ENCODE results near the gene SASH1.
A peak's percentile ranks its signal among the peaks of the same experiment; 100 is the strongest.
"Not testable (repeated sequence)": the region's sequence is repeated elsewhere in the genome, so short reads cannot be mapped to it uniquely, and the experiment has no call there.

SASH1 gene

DNA sequence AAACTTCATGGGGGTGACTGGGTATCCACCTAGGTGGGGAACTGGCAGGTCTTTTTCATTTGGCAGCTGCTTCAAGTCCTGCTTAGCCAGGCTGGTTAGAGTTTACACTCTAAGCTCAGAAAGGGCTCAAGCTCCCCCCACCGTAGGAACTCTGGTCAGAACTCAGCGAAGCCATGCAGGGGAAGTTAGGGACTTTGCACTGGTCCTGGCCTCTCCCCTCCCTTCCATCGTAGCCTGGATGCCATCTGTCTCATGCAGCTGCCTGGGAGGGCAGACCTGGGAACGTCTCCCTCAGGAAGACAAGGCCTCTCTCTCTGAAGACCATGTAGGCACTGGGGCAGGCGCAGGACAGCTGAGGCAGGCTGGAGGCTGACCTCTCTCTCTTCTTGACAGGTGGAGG is 220.4 kb downstream of the SASH1 start:
- no peak for DNase-seq

DNA sequence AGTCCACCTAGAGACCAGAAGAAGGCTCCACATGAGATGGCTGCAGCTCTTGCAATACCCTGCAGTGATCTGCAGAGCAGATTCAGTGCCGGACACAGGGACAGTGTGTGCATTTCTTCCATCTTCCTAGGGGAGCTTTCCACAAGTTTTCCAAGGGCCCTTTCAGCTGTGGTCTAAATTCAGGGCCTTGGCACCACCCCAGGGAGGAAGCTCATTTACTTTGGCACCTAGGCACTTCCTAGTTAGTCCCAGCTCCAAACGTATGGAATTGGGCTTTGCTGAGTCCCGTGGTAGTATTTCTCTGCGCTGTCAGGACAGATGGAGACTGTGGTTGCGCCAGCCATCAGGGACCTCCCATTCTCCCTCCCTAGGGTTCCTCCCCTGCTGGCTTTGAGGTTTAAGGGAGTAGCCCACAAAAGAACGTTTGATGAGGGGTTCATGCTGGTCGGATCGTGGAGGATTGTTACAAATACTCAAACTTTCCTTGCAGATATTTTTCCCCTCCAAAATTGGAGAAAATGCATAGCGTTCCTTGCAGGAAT is 221.9 kb downstream of the SASH1 start:
- no peak for DNase-seq

DNA sequence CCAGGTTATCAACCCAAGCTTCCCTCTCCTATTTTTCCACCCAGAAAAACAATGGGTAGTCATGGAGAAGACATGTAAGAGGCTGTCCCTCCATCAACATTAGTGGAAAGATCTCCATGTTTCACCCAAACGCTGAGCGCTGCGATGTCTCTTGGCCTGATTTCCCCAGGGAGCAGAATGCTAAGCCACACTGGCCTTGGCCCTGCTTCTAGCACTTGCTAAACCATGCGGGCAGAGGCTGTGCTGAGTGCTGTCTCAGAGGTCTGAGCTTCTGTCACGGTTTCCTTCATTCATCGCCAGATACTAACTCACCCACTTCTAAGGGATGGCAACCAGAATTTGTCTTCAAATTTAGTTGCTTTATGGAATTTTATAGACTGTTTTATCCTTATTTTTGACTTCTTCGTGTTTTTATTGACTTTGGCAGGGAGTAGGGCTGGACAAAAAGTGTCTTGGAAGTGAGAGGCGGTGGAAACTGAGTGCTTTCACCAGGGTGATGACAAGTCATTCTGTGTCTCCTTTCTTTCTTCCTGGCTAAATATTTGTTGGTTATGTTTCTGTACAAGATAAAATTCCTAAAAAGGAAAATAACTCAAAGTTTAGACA is 222.8 kb downstream of the SASH1 start:
- no peak for DNase-seq

DNA sequence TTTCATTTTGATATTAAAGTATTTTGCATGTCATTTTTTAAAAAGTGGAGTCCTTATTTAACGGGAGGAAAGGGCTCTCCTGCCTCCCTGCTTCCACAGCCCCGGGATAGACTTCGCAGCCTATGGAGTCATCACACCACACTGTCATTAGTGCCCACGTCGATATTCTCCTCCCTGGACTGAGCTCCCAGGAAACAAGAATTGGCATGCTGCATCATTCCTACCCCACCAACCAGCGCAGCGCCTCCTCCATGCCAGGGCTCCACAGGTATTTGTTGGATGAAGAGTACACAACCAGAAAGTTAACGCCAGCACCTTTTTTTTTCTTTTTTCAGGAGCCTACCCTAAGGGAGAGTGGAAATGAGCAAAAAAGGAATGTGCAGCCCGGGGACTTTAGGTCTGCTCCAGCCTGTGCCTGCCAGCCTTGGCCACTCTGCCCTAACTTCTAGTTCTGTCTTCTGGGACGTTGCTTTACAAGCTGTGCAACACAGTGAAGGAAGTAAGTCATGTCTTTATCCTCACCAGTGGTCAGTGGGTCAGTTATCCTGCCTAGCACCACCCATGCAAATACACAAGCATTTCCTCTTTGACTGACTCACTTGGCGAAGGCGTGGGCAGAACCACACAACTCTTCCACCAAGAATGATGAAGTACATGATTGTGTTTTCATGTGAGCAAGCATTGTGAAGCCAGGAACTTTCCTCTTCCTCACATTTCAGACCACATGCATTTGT is 223.5 kb downstream of the SASH1 start:
- peak; percentile 44 for DNase-seq

DNA sequence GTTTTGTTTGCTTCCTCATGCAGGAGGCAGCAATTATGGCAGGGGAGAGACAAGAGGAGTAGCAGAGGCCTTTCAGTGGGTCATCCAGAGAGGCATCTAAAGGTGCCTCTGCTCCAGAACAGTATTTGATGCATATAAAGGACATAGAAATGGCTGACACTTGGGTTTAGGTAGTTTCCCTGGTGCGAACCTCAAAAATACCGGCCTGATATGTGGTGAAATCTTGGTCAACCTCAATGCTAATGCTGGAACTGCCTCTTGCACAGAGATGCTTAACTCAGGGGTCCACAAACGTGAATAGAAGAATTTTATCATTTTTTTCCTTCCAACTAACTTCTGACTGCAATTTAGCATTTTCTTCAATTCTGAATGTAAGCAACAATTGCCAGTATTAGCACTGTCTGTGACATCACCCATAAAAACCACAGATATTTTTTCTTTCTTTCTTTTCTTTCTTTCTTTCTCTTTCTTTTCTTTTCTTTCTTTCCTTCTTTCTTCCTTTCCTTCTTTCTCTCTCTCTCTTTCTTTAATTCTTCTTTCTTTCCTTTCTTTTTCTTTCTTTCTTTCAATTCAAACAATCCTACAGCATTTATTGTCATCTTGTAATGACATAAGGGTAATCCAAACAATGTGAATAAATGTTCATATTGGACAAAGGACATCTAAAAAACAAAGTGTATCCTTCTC is 224.2 kb downstream of the SASH1 start:
- DNase-seq: peak; percentile 28

DNA sequence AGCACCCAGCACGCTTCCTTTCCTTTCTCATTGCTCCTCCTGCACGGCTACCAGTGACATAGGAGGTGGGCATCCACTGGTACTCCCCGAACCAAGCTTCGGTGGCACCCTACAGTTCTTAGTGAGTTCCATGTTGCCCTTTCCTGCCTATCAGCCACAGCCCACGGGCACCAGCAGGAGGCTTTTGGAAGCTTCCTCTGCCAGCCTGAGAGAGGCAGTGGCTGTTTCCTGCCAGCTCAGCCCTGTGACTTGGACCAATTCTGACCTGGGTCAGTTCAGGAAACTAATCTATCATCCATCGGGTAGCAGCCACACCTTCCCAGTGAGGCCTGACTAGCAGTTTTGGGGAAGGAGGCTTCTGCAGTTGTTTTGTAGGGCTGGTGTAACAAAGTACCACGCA is 227.8 kb downstream of the SASH1 start:
- no peak for DNase-seq

DNA sequence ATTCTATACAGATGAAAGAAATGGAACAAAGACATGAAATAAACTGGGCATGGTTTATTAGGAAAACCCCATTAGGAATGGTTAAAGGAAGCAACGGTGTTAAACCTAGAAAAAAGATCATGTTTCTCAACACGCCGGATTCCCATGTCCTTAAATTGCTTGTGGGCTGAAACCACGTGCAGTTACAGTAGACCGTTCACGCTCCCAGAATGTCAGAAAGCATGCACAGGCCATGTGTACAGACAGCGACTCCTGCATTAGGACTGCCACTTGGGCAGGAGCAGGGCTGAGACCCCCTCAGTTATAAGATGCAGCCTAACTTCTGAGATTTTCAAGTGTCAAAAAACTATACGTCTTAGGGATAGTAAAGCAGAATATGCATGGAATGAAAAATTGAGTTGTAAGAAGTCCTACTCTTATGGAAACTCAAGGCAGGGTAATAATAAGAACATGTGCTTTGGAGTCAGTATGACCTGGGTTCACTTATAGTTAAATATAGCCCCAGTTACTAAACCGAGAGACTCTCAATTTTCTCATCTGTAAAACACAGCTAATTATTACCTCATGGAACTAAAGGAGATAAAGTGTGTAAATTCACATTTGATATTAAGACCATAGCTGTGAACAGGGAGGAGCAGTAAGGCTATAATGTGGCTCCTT is 230.2 kb downstream of the SASH1 start:
- no peak for DNase-seq

DNA sequence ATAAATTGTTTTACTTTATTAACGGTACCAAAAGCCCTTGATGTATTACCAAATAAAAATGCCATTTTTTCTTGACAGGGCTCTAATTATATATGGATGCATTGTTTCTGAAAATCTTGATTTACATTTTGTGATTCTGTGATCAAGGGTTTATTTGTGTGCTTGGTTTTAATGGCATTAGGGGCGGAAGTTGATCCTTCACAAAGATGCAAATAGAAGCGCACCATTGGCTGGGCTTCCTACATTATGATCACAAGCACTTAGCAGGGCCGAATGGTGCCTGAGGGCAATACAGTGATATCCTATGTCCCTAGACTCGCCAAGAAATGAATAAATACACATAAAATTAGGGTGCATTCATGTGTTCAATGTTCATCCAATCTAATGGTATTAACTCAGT is 231.3 kb downstream of the SASH1 start:
- no peak for DNase-seq

DNA sequence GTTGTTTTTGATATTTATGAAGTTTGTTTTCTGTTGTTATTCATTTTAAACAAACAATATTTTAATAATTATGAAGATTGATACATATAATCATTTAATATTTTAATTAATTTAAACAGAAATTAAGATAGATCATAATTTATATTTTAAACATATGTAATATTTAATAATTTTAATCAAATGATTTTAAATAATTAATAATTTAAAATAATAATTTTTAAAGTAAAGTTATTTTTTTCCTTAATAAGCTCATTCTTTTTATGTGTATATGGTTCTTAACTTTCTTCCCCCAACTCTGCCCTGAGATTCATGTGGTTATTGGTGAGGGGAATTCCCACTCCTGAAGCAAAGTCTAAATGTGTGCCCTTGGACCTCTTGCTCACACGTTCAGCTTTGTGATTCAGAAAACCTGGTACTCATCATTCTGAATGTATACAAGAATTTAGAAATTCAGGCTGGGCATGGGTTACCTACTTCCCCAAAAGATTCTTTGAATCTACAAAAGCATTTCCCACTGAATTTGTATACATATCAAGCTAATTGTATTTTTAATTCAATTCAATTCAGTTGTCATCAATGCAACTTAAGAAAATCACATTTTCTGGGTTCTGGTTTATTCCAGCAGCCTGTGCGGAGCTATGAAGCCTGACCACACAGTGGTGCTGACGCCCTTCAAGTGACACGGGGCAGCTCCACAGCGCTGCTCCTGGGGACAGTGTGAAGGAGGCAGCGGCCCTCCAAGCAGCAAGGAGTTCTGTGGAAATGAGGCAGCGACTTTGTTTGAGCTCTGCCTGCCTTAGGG is 235.2 kb downstream of the SASH1 start:
- DNase-seq: peak; percentile 66

DNA sequence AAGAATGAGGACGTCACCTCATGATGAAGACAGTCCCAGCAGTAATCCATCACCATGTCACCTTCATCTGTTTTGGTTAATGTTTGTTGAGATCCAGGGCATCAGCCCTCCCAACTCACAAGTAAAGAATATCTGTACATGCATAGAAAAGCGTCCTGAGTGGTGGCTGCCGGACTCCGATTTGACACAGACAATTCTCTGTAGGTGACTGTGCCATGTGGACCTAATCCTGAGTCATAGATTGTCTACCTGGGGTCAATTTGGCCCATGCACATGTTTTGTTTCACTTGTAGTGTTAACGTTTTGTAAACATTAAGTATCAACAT is 235.8 kb downstream of the SASH1 start:
- DNase-seq: no peak

DNA sequence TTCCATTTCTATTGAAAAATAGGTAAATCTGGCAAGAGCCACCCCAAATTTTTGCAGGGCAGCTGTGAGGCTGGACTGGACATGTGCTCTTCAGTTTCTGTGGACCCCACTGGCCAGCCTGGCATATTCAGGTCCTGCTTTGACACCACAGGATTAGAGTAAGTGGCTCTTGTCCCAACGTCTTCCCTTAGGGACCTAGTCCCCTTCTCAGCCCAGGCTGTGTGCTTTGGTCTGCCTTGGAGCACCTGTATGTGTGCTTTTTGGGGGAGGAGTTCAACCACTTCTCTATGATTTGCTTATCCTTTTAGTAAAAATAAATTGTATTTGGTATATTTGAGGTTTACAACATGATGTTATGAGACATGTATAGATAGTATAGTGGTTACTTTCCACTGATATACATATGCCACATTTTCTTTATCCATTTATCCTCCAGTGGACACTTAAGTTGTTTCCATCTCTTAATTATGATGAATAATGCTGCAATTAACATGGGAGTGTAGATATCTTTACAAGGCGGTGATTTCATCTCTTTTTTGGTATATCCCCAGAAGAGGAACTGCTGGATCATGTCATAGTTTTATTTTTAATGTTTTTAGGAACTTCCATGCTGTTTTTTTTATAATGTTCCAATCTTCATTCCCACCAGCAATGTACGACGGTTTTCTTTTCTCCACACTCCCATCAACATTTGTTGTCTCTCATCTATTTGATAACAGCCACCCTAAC is 236.4 kb downstream of the SASH1 start:
- no peak for DNase-seq

DNA sequence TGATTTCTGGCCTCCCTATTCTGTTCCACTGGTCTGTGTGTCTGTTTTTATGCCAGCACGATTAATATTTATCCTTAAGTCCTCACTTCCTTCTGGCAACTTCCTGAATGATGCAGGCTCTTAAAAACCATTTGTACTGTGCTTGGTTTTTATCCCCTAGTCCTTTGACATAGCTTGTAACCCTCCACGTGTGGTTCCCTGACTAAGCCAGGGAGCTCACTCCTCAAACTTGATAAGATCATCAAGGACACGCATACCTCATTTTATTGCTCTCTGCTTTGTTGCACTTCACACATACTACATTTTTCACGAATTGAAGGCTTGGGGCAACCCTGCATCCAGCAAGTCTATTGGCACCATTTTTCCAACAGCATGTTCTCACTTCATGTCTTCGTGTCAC is 237.8 kb downstream of the SASH1 start:
- no peak for DNase-seq

DNA sequence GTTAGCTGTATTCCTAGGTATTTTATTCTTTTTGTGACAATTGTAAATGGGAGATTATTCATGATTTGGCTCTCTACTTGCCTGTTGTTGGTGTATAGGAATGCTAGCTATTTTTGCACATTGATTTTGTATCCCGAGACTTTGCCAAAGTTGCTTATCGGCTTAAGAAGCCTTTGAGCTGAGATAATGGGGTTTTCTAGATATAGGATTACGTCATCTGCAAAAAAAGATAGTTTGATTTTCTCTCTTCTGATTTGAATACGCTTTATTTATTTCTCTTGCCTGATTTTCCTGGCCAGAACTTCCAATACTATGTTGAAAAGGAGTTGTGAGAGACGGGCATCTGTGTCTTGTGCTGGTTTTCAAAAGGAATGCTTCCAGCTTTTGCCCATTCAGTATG is 241.0 kb downstream of the SASH1 start:
- no peak for DNase-seq

DNA sequence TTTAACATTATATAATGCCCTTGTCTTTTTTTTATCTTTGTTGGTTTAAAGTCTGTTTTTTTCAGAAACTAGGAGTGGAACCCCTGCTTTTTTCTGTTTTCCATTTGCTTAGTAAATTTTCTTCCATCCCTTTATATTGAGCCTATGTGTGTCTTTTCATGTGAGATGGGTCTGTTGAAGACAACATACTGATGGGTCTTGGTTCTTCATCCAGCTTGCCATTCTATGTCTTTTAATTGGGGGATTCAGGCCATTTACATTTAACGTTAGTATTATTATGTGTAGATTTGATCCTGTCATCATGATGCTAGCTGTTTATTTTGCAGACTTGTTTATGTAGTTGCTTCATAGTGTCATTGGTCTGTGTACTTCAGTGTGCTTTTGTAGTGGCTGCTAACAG is 243.0 kb downstream of the SASH1 start:
- not testable (repeated sequence) for DNase-seq

DNA sequence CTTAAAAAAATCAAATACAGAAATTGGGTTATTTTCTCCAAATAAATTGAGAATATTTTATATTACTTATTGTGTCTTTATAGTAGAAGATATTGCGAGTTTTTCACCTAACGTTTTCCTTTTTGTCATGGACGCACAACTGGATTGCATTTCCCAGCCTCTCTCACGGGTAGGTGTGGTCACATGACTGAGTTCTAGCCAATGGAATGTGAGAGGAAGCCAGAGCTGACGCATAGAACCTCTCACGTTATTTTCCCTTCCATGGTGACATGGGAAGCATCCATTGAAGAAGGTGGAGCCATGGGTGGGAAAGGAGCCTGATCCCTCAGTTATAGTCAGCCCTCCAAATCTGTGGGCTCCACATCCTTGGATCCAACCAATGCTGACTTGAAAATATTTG is 248.2 kb downstream of the SASH1 start:
- DNase-seq: no peak

DNA sequence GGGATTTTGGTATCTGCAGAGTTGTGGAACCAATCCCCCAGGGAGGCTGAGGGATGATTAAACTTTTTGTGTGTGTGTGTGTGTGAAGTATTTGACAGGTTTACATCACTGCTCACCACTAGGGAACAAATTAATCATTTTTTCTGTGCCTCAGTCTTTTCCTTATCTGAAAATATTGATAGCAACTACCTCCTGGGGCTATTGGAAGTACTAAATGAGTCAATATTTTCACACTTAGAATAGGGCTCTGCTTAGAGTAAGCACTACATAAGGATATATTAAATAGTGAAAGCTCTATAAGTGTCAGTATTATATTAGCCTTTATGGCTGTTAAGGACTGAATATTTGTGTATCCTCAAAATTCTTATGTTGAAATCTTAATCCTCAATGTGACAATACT is 249.0 kb downstream of the SASH1 start:
- DNase-seq: peak; percentile 16

DNA sequence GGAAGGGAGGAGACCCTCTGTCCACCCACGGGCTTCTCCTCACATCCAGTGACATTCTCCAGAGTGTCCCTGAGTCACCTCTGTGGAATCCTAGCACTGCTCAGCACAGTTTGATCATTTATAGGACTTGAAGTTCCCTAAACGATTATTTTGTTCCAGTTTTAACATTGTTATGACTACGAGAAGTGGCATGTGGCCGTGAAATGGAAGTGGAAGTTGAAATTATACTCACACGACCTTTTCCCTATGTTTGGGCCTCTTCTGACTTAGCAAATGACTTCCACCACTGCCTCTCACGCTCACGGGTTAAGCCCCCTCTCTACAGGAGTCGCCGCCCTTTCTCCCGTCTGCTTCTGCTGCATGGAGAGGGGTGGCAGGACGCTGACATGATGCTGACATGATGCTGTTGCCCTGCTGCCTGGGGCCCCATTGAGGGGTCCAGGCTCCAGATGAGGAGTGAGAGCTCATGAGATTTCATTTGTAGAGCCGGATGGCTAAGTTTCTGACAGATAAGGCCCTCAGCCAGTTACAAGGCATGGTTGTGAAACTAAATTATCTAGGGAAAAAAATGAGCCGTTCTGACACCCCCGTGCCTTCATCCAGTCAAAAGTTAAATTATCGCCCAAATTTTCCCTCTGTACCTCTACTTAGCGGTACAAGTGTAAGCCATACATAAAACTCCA is 250.6 kb downstream of the SASH1 start:
- DNase-seq: no peak

DNA sequence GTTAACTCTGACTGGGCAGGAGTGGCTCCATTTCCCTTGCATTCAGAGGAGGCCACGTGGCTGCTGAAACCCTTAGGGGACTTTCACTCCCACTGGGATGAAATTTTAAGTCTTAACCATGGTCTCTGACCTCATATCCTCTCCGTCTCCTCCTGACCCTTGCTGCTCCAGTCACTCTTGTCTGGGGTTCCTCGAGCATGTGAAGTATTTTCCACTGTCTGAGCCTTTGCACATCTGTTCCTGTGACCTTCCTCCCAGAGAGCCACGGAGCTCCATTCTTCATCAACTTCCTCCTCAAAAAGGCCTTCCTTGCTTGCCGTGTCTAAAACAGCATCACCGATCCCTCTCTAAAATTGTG is 251.2 kb downstream of the SASH1 start:
- no peak for DNase-seq

DNA sequence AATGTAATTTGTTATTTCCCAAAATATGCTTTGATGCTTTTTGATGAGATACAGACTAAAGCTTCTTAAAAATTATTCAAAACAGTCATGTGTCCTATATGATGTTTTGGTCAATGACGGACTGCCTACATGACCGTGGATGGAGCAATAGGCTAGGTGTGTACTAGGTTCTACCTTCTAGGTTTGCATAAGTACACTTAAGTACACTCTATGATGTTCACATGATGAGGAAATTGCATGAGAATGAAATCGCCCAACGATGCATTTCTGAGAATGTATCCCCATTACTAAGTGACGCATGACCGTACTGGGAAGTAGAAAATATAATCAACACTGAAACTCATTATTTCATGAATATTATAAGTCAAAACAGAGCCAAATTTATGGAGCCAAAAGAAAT is 252.9 kb downstream of the SASH1 start:
- no peak for DNase-seq

DNA sequence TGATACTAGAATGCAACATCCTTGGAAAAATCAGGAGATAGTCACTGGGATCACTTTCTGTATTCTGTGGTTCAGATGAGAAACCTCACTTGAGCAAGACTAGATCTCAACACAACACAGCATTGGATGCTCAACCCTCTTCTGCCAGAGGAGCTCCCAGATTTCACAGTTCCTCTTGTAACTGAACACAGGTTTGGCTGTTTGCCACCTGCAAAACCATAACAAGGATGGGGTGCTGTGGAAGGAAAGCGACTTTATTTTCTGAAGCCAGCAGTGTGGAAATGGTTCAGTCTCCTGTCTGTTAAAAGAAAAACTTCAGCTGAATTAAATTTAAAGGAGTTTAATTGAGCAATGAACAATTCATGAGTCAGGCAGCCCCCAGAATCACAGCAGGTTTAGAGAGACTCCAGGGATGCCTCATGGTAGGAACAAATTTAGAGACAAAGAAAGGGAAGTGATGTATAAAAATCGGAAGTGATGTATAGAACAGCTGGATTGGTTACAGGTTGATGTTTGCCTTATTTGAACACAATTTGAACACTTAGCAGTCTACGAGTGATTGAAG is 254.3 kb downstream of the SASH1 start:
- no peak for DNase-seq

DNA sequence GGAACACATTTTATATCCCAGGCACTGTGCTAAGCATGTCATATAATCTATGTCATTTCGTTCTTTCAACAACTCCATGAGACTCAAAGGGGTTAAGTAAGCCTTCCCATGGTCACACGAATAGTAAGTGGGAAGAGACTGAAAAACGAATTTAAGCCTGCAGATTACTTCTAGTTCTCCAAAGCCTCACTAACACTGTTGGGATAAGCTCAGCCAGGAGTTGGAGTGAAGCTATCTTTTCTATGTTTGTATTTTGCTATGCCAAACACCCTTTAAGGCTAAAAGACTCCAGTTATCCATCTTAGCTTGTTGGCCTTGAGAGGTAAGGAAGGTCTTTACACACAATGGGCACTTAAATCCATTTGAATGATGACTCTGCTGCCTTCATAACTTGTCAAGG is 256.1 kb downstream of the SASH1 start:
- DNase-seq: no peak
